Measurements from ENCODE around the gene EHD2.

Gene EHD2

GRCh38 chr19:47754206-47755064 is 41.2 kb downstream of the EHD2 start:
- H3K36me3 ChIP-seq (ENCODE audit: low read depth) = peaks cover 87% of the 10 kb centered on the region

GRCh38 chr19:47755065-47755761 is 42.0 kb downstream of the EHD2 start:
- H3K4me1 ChIP-seq (ENCODE audit: insufficient read depth, poor library complexity, severe bottlenecking) = no peaks in the 10 kb centered on the region
- DNase-seq (ENCODE audit: low spot score) (no peak), ATAC-seq (ENCODE audit: low read depth) (no peak)
- H3K36me3 ChIP-seq (ENCODE audit: low read depth) = peaks cover 83% of the 10 kb centered on the region
- TF ChIP-seq CTCF (IDR thresholded peaks at IDR 0.05; ENCODE audit: poor library complexity, severe bottlenecking) = no peak
- no peaks in the 10 kb centered on the region for H3K9me3 ChIP-seq (ENCODE audit: severe bottlenecking)
- H3K27me3 ChIP-seq (ENCODE audit: insufficient read depth, poor library complexity, severe bottlenecking) = no peaks in the 10 kb centered on the region
- H3K27ac ChIP-seq (ENCODE audit: poor library complexity, severe bottlenecking) = no peak overlapping the region
- H3K4me3 ChIP-seq (ENCODE audit: severe bottlenecking) = no peak overlapping the region

More at GRCh38 chr19:47754206-47755064, 41.2 kb downstream of the EHD2 start:
- Histone ChIP-seq H3K27ac (ENCODE audit: poor library complexity, severe bottlenecking) (no peak overlapping the region), H3K4me1 (ENCODE audit: insufficient read depth, poor library complexity, severe bottlenecking) (no peaks in the 10 kb centered on the region), H3K9me3 (ENCODE audit: severe bottlenecking) (no peaks in the 10 kb centered on the region), H3K27me3 (ENCODE audit: insufficient read depth, poor library complexity, severe bottlenecking) (no peaks in the 10 kb centered on the region), H3K4me3 (ENCODE audit: severe bottlenecking) (no peak overlapping the region)
- TF ChIP-seq CTCF (IDR thresholded peaks at IDR 0.05; ENCODE audit: poor library complexity, severe bottlenecking) = no peak
- ATAC-seq (ENCODE audit: low read depth) (no peak), DNase-seq (ENCODE audit: low spot score) (no peak)

- ATAC-seq (ENCODE audit: low read depth) = no peak
- H3K27ac ChIP-seq (ENCODE audit: poor library complexity, severe bottlenecking) = no peak overlapping the region
- DNase-seq (ENCODE audit: low spot score) = no peak
- no peaks in the 10 kb centered on the region for H3K4me1 ChIP-seq (ENCODE audit: insufficient read depth, poor library complexity, severe bottlenecking)
- no peak for TF ChIP-seq CTCF (IDR thresholded peaks at IDR 0.05; ENCODE audit: poor library complexity, severe bottlenecking)
- no peaks in the 10 kb centered on the region for H3K9me3 ChIP-seq (ENCODE audit: severe bottlenecking)
- peaks cover 75% of the 10 kb centered on the region for H3K36me3 ChIP-seq (ENCODE audit: low read depth)
- no peak overlapping the region for H3K4me3 ChIP-seq (ENCODE audit: severe bottlenecking)
- no peaks in the 10 kb centered on the region for H3K27me3 ChIP-seq (ENCODE audit: insufficient read depth, poor library complexity, severe bottlenecking)
Observed at GRCh38 chr19:47755762-47756626, 42.8 kb downstream of the EHD2 start.

GRCh38 chr19:47756627-47756929 is 43.4 kb downstream of the EHD2 start:
- H3K36me3 ChIP-seq (ENCODE audit: low read depth) = peaks cover 69% of the 10 kb centered on the region
- DNase-seq (ENCODE audit: low spot score) = no peak

More at GRCh38 chr19:47756627-47756929, 43.4 kb downstream of the EHD2 start:
- Histone ChIP-seq H3K27me3 (ENCODE audit: insufficient read depth, poor library complexity, severe bottlenecking) (no peaks in the 10 kb centered on the region), H3K4me3 (ENCODE audit: severe bottlenecking) (no peak overlapping the region), H3K9me3 (ENCODE audit: severe bottlenecking) (no peaks in the 10 kb centered on the region), H3K27ac (ENCODE audit: poor library complexity, severe bottlenecking) (no peak overlapping the region), H3K4me1 (ENCODE audit: insufficient read depth, poor library complexity, severe bottlenecking) (no peaks in the 10 kb centered on the region)
- no peak for ATAC-seq (ENCODE audit: low read depth)
- no peak for TF ChIP-seq CTCF (IDR thresholded peaks at IDR 0.05; ENCODE audit: poor library complexity, severe bottlenecking)

Measured in RWPE2 (cell line).